OCI-LY7 (cell line): ENCODE results near the gene MED6. TPM values are rescaled to one million over a fixed set of nuclear protein-coding genes. Genes with fewer than 3 reads are reported as not detected.

Source experiments
- BruUV-seq: library from RNA; stranded (reverse); fragments of 400-500 nt; replicated peaks from 2 replicates; lab custom pipeline; 2021; lab: Mats Ljungman, UMichigan
- CTCF ChIA-PET: fragments of 300-600 bp; sonication (Branson Sonifier 250); formaldehyde crosslinking; loops from one replicate; lab custom pipeline; 2022; ENCODE audit warnings: antibody characterized with exemption; ENCODE audit not compliant: unreplicated experiment; lab: Charles Lee
- POLR2A ChIA-PET: fragments of 300-600 bp; sonication (Branson Sonifier 250); formaldehyde crosslinking; loops from one replicate; lab custom pipeline; 2022; ENCODE audit warnings: antibody characterized with exemption; lab: Charles Lee
- DNase-seq: peaks from one replicate; pipeline ENCODE4 v3.0.0-alpha.2; 2015; ENCODE audit warnings: low spot score
- H2AFZ ChIP-seq: fragments of 200-600 bp; sonication (generic), shearing (Covaris generic); 2 replicates; pipeline ENCODE4 v1.6.1; 2014; ENCODE audit warnings: mild to moderate bottlenecking, antibody characterized with exemption, low read length, moderate library complexity
- H3K27ac ChIP-seq: fragments of 200-600 bp; sonication (generic); 2 replicates; pipeline ENCODE4 v1.5.1; 2014; ENCODE audit warnings: mixed run types, low read depth, mild to moderate bottlenecking, moderate library complexity, low read length, inconsistent platforms; ENCODE audit not compliant: poor library complexity, severe bottlenecking
- H3K36me3 ChIP-seq: fragments of 200-600 bp; sonication (generic); 2 replicates; pipeline ENCODE4 v1.6.1; 2014; ENCODE audit warnings: mild to moderate bottlenecking, antibody characterized with exemption, low read length, moderate library complexity, mixed read lengths; ENCODE audit not compliant: insufficient read depth
- H3K4me1 ChIP-seq: fragments of 200-600 bp; sonication (generic); 2 replicates; pipeline ENCODE4 v1.5.1; 2014; ENCODE audit warnings: mild to moderate bottlenecking, low read length; ENCODE audit not compliant: insufficient read depth, poor library complexity, severe bottlenecking
- H3K4me2 ChIP-seq: fragments of 200-600 bp; sonication (generic); 2 replicates; pipeline ENCODE4 v1.6.1; 2014; ENCODE audit warnings: mild to moderate bottlenecking, low read length
- H3K4me3 ChIP-seq: fragments of 200-600 bp; sonication (generic); 2 replicates; pipeline ENCODE4 v1.5.1; 2014; ENCODE audit warnings: mild to moderate bottlenecking, low read depth, low read length; ENCODE audit not compliant: poor library complexity, severe bottlenecking
- H3K79me2 ChIP-seq: fragments of 200-600 bp; sonication (generic); 2 replicates; pipeline ENCODE4 v1.6.1; 2016; ENCODE audit warnings: low read depth, mild to moderate bottlenecking, low read length, moderate library complexity, mixed read lengths; ENCODE audit not compliant: insufficient read depth
- H3K9me2 ChIP-seq: fragments of 200-600 bp; sonication (generic); 2 replicates; pipeline ENCODE4 v1.6.1; 2016; ENCODE audit warnings: mild to moderate bottlenecking, low read length, mixed read lengths; ENCODE audit not compliant: insufficient read depth
- H3K9me3 ChIP-seq: fragments of 200-600 bp; sonication (generic); 2 replicates; pipeline ENCODE4 v1.6.1; 2014; ENCODE audit warnings: mild to moderate bottlenecking, mixed run types, low read length, mixed read lengths
- H4K20me1 ChIP-seq: fragments of 200-600 bp; sonication (generic); 2 replicates; pipeline ENCODE4 v1.6.1; 2014; ENCODE audit warnings: mild to moderate bottlenecking, antibody characterized with exemption, low read length, moderate library complexity, mixed read lengths; ENCODE audit not compliant: insufficient read depth
- EZH2phosphoT487 ChIP-seq: fragments of 200-600 bp; sonication (generic); IDR thresholded peaks from 2 replicates; pipeline ENCODE4 v1.6.1; 2018; ENCODE audit warnings: low read depth, borderline replicate concordance, mild to moderate bottlenecking, mixed run types, antibody characterized with exemption, low read length, moderate library complexity, mixed read lengths
- intact Hi-C: fragments of 100-400 bp; cut with micrococcal nuclease; formaldehyde crosslinking; loops from one replicate; pipeline ENCODE4 v1.10.0; 2022; ENCODE audit not compliant: unreplicated experiment
- total RNA-seq, 2 experiments: library from RNA; depleted of rRNA in 1 of 2; stranded (reverse); fragments of >200 nt in 1 of 2; shearing (Covaris generic) in 1 of 2; gene quantifications; 2 replicates each; pipeline ENCODE4 v1.2.3, GENCODE V29; 2014 to 2022
- TF ChIP-seq, protein P1 (sequence below): fragments of 200-600 bp; sonication (generic); conservative IDR thresholded peaks from 2 replicates; pipeline ENCODE4 v1.5.1; 2014; ENCODE audit warnings: mild to moderate bottlenecking, antibody characterized with exemption, low read length, moderate library complexity, mixed read lengths

MED6 gene
- total RNA-seq, 2 experiments from 2014 or later: 28.8 to 59.2 TPM

- Histone ChIP-seq H3K4me3 (no peak overlapping the region), H3K4me2 (no peak overlapping the region), H4K20me1 (no peaks in the 10 kb centered on the region), H3K9me2 (no peaks in the 10 kb centered on the region), H3K9me3 (peaks cover 51% of the 10 kb centered on the region), H3K27ac (no peak overlapping the region), H3K79me2 (no peaks in the 10 kb centered on the region), H2AFZ (no peak overlapping the region), H3K4me1 (no peaks in the 10 kb centered on the region), H3K36me3 (peaks cover 35% of the 10 kb centered on the region)
- TF ChIP-seq, protein P1, sequence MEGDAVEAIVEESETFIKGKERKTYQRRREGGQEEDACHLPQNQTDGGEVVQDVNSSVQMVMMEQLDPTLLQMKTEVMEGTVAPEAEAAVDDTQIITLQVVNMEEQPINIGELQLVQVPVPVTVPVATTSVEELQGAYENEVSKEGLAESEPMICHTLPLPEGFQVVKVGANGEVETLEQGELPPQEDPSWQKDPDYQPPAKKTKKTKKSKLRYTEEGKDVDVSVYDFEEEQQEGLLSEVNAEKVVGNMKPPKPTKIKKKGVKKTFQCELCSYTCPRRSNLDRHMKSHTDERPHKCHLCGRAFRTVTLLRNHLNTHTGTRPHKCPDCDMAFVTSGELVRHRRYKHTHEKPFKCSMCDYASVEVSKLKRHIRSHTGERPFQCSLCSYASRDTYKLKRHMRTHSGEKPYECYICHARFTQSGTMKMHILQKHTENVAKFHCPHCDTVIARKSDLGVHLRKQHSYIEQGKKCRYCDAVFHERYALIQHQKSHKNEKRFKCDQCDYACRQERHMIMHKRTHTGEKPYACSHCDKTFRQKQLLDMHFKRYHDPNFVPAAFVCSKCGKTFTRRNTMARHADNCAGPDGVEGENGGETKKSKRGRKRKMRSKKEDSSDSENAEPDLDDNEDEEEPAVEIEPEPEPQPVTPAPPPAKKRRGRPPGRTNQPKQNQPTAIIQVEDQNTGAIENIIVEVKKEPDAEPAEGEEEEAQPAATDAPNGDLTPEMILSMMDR: no peak
- no peak for TF ChIP-seq EZH2phosphoT487
- CTCF ChIA-PET: no interaction called here
- POLR2A ChIA-PET: interaction anchor here (0.7 to 1.1 kb wide), 2 partner anchors 68 to 76 kb away, joined by 3 read pairs; no protein-coding TSS in a partner anchor
- BruUV-seq: no TSS peak
- no peak for DNase-seq
- intact Hi-C loops: no loop called here
These were observed 24.5 kb upstream of the MED6 start for GRCh38 chr14:70624972-70625371.

DNA sequence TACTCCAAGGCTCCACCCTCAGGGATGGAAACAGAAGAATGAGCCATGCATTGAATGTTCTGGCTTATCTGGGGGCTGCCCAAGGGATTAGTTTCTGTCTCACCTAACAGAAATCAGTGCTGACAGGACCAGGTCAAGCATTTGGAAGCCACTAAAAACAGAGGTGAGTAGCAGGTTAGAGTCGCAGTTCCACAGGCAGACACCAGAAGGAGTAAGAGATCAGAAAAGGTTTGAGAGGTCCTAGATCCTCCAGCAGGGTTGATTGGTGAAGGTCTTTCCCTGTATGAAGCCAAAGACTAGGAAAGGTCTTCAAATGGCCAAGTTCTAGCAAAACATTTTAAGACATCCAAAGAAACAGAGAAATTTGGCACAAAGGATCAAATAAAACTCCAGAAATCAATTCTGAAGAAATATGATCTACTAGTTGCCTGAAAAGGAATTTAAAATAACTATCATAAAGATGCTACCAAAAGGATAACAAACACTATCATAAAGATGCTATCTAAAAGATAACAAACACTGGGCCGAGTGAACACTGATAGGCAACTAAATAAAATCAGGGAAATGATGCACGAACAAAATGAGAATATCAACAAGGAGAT lies 21.8 kb upstream of the MED6 start:
- Histone ChIP-seq H3K27ac (no peak overlapping the region), H3K4me2 (no peak overlapping the region), H3K4me3 (no peak overlapping the region), H4K20me1 (no peaks in the 10 kb centered on the region), H3K9me3 (peaks cover 42% of the 10 kb centered on the region), H2AFZ (no peak overlapping the region), H3K9me2 (no peaks in the 10 kb centered on the region), H3K79me2 (no peaks in the 10 kb centered on the region), H3K4me1 (no peaks in the 10 kb centered on the region), H3K36me3 (peaks cover 28% of the 10 kb centered on the region)
- TF ChIP-seq EZH2phosphoT487: no peak
- TF ChIP-seq, protein P1: peak; percentile 91
- no TSS peak for BruUV-seq
- ChIA-PET POLR2A (interaction anchor here (1.1 kb wide), 1 partner anchor 26 kb away, joined by 3 read pairs; no protein-coding TSS in a partner anchor), CTCF (no interaction called here)
- intact Hi-C loops: loop anchor here (1.0 to 2.0 kb wide), 2 partner anchors 92 to 195 kb away; no protein-coding TSS in a partner anchor
- peak; percentile 74 for DNase-seq

DNA sequence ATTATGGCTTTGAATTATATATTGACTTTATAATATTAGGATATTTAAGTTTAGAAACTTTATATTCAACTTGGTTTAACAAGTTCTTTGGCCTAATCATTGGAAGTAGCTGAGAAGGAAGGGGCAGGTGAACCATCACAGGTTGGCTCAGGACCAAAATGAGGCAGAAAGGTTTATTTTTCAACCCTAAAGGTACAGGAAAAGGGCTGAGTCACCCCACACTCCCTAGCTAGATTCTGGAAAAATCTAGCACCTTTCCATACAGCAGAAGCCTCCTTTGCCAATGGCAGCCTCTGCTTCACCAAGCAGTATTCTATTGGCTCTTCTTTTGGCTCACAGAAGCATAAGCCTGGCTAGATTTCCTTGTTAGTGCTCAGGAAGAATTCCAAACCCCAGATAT lies 19.3 kb upstream of the MED6 start:
- H3K27ac ChIP-seq: no peak overlapping the region
- no TSS peak for BruUV-seq
- CTCF ChIA-PET: no interaction called here
- POLR2A ChIA-PET: interaction anchor here (0.9 kb wide), 1 partner anchor 19 kb away, joined by 4 read pairs; no protein-coding TSS in a partner anchor
- H3K9me2 ChIP-seq: no peaks in the 10 kb centered on the region
- peaks cover 10% of the 10 kb centered on the region for H3K36me3 ChIP-seq
- no peak for DNase-seq
- H3K79me2 ChIP-seq: no peaks in the 10 kb centered on the region
- no peak overlapping the region for H3K4me2 ChIP-seq
- no peak for TF ChIP-seq EZH2phosphoT487
- TF ChIP-seq, protein P1: no peak
- no peak overlapping the region for H3K4me3 ChIP-seq
- H3K4me1 ChIP-seq: no peaks in the 10 kb centered on the region
- peaks cover 18% of the 10 kb centered on the region; the same call in 1 of the 2 replicates for H3K9me3 ChIP-seq
- H2AFZ ChIP-seq: no peak overlapping the region
- no peaks in the 10 kb centered on the region for H4K20me1 ChIP-seq
- intact Hi-C loops: no loop called here
